KMS-11 (cell line): ENCODE measurements around the gene SMIM1.
"Not testable (repeated sequence)": the region's sequence is repeated elsewhere in the genome, so short reads cannot be mapped to it uniquely, and the experiment has no call there.

ENCODE experiments used
- H2AFZ ChIP-seq: fragments of 200-600 bp; sonication (generic); 2 replicates; pipeline ENCODE4 v1.6.1; 2016; ENCODE audit warnings: antibody characterized with exemption, mixed run types, low read depth
- H3K27ac ChIP-seq: fragments of 200-600 bp; sonication (generic); 2 replicates; pipeline ENCODE4 v1.6.1; 2016; ENCODE audit warnings: mild to moderate bottlenecking, mixed run types
- H3K27me3 ChIP-seq: fragments of 200-600 bp; sonication (generic); 2 replicates; pipeline ENCODE4 v1.6.1; 2017; ENCODE audit warnings: mild to moderate bottlenecking, low read depth, mixed run types, moderate library complexity; ENCODE audit not compliant: insufficient read depth
- H3K36me3 ChIP-seq: fragments of 200-600 bp; sonication (generic); 2 replicates; pipeline ENCODE4 v1.6.1; 2017; ENCODE audit warnings: mild to moderate bottlenecking, mixed run types; ENCODE audit not compliant: insufficient read depth
- H3K4me1 ChIP-seq: fragments of 200-600 bp; sonication (generic); 2 replicates; pipeline ENCODE4 v1.6.1; 2016; ENCODE audit warnings: mild to moderate bottlenecking, low read depth, mixed run types; ENCODE audit not compliant: poor library complexity, severe bottlenecking
- H3K4me2 ChIP-seq: fragments of 200-600 bp; sonication (generic); 2 replicates; pipeline ENCODE4 v1.7.0; 2016; ENCODE audit warnings: mild to moderate bottlenecking, mixed run types
- H3K4me3 ChIP-seq: fragments of 200-600 bp; sonication (generic); IDR thresholded peaks from 2 replicates; pipeline ENCODE4 v1.6.1; 2017; ENCODE audit warnings: low read depth, low read length, mixed read lengths; ENCODE audit not compliant: insufficient read depth
- H3K79me2 ChIP-seq: fragments of 200-600 bp; sonication (generic); 2 replicates; pipeline ENCODE4 v1.6.1; 2016; ENCODE audit warnings: low read depth, mixed run types; ENCODE audit not compliant: insufficient read depth
- H3K9ac ChIP-seq: fragments of 200-600 bp; sonication (generic); 2 replicates; pipeline ENCODE4 v1.6.1; 2016; ENCODE audit warnings: mild to moderate bottlenecking, mixed run types
- H4K20me1 ChIP-seq: fragments of 200-600 bp; sonication (generic); 2 replicates; pipeline ENCODE4 v1.6.1; 2016; ENCODE audit warnings: mild to moderate bottlenecking, mixed run types; ENCODE audit not compliant: insufficient read depth
- TF ChIP-seq, protein P1 (sequence below): fragments of 200-600 bp; sonication (generic); conservative IDR thresholded peaks from 2 replicates; pipeline ENCODE4 v1.6.1; 2017; ENCODE audit warnings: low read depth, mild to moderate bottlenecking, antibody characterized with exemption, low read length, moderate library complexity, mixed read lengths

The SMIM1 gene

DNA sequence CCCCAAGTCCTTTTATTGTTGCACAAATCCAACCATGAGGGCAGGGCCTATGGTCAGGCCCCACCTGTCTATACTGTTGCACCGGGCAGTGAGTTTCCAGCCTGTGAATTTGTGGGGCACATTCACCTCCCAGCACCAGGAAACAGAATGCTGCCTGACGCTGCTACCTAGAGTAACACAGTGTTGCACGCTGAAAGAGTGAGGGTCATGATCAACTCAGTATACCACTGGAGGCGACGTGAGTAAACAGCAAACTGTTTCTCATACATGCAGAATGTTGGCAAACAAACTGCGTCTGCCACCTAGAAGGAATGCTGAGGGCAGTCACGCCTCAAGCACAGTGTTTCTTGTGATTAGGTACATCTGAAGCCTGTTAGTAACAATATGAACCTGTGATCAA is 37.1 kb downstream of the SMIM1 start:
- Histone ChIP-seq H3K27me3 (peaks cover 13% of the 10 kb centered on the region; the same call in 1 of the 2 replicates), H3K27ac (no peak overlapping the region), H3K4me2 (no peak overlapping the region), H4K20me1 (no peaks in the 10 kb centered on the region), H3K4me3 (no peak overlapping the region), H3K9ac (no peak overlapping the region), H3K4me1 (no peaks in the 10 kb centered on the region), H2AFZ (no peak overlapping the region), H3K36me3 (no peaks in the 10 kb centered on the region), H3K79me2 (no peaks in the 10 kb centered on the region)
- TF ChIP-seq, protein P1, sequence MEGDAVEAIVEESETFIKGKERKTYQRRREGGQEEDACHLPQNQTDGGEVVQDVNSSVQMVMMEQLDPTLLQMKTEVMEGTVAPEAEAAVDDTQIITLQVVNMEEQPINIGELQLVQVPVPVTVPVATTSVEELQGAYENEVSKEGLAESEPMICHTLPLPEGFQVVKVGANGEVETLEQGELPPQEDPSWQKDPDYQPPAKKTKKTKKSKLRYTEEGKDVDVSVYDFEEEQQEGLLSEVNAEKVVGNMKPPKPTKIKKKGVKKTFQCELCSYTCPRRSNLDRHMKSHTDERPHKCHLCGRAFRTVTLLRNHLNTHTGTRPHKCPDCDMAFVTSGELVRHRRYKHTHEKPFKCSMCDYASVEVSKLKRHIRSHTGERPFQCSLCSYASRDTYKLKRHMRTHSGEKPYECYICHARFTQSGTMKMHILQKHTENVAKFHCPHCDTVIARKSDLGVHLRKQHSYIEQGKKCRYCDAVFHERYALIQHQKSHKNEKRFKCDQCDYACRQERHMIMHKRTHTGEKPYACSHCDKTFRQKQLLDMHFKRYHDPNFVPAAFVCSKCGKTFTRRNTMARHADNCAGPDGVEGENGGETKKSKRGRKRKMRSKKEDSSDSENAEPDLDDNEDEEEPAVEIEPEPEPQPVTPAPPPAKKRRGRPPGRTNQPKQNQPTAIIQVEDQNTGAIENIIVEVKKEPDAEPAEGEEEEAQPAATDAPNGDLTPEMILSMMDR, result no peak

DNA sequence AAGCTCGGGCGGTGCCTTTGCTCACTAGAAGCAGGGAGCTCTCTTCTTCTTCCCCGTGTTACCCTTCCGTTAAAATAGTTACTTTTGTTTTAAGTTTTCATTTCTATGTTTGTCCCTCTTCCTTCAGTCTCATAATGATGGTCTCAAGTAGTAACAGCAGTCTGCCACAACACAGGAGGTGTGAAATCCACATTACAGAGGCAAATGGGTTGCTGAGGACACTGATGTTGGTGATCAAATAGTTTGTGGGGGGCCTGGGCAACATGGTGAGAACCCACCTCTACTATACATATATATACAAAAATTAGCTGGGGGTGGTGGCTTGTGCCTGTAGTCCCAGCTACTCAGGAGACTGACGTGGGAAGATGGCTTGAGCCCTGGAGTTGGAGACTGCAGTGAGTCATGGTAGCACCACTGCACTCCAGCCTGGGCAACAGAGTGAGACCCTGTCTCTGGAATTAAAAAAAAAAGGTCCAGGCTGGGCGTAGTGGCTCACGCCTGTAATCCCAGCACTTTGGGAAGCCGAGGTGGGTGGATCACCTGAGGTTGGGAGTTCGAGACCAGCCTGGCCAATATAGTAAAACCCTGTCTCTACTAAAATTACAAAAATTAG is 37.7 kb downstream of the SMIM1 start:
- not testable (repeated sequence) for H3K36me3 ChIP-seq, H3K79me2 ChIP-seq, H3K27ac ChIP-seq, H4K20me1 ChIP-seq, H3K4me1 ChIP-seq, H3K4me2 ChIP-seq, H3K9ac ChIP-seq, H3K4me3 ChIP-seq, H2AFZ ChIP-seq, H3K27me3 ChIP-seq

GRCh38 chr1:3811595-3811911 is 39.0 kb downstream of the SMIM1 start:
- Histone ChIP-seq H3K79me2 (no peaks in the 10 kb centered on the region), H3K27ac (no peak overlapping the region), H3K27me3 (no peaks in the 10 kb centered on the region; the same call in 1 of the 2 replicates), H3K36me3 (no peaks in the 10 kb centered on the region), H3K4me1 (no peaks in the 10 kb centered on the region), H3K9ac (no peak overlapping the region), H2AFZ (no peak overlapping the region), H3K4me3 (no peak overlapping the region), H4K20me1 (no peaks in the 10 kb centered on the region), H3K4me2 (no peak overlapping the region)
- TF ChIP-seq, protein P1, result no peak

DNA sequence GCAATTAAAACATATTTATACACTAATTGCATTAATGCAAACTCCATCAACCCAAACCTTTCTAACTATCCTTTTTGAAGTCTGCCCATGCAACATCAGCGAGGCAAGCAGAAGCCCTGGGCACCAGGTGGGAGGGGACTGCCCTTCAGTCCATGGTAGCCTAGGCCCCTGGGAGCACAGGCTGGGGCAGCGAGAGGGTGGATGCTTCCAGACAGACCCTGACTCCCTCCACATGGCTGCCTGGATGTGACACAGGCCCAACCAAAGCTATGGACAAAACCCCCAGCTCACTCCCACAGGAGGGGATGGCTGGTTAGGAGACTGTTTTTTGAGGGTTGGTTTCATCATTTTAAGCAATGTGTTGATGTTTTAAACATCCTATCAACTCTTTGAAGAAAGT is 41.5 kb downstream of the SMIM1 start:
- Histone ChIP-seq H3K4me1 (no peaks in the 10 kb centered on the region), H3K27ac (no peak overlapping the region), H3K4me2 (no peak overlapping the region), H3K9ac (no peak overlapping the region), H3K36me3 (no peaks in the 10 kb centered on the region), H3K4me3 (no peak overlapping the region), H4K20me1 (no peaks in the 10 kb centered on the region), H2AFZ (no peak overlapping the region), H3K27me3 (no peaks in the 10 kb centered on the region), H3K79me2 (no peaks in the 10 kb centered on the region)
- TF ChIP-seq, protein P1, result no peak

GRCh38 chr1:3814771-3815561 is 42.4 kb downstream of the SMIM1 start:
- Histone ChIP-seq H2AFZ (no peak overlapping the region), H3K9ac (no peak overlapping the region), H3K4me1 (no peaks in the 10 kb centered on the region), H3K4me3 (no peak overlapping the region), H3K79me2 (no peaks in the 10 kb centered on the region), H3K27ac (no peak overlapping the region), H3K4me2 (no peak overlapping the region), H3K36me3 (no peaks in the 10 kb centered on the region), H4K20me1 (no peaks in the 10 kb centered on the region), H3K27me3 (no peaks in the 10 kb centered on the region)
- TF ChIP-seq, protein P1, result no peak
